Activated CD8-positive, alpha-beta T cell treated with anti-CD3 and anti-CD28 coated beads for 36 hours (primary cell): Measurements from ENCODE around the gene C1orf94. TPM values are rescaled to one million over a fixed set of nuclear protein-coding genes. Genes with fewer than 3 reads are reported as not detected.
A peak's percentile ranks its signal among the peaks of the same experiment; 100 is the strongest.

Experiments
- ATAC-seq: fragments of 200-7000 bp; cut with Tn5 transposase; one replicate; pipeline ENCODE4 v1.10.0; 2021; ENCODE audit warnings: mild to moderate bottlenecking, moderate library complexity
- CTCF ChIA-PET: fragments of 350-600 bp; sonication (Branson Sonifier 250); formaldehyde crosslinking; loops from one replicate; lab custom pipeline; 2021; ENCODE audit warnings: antibody characterized with exemption; lab: Charles Lee
- POLR2A ChIA-PET: fragments of 350-600 bp; sonication (Branson Sonifier 250); formaldehyde crosslinking; loops from one replicate; lab custom pipeline; 2021; ENCODE audit warnings: antibody characterized with exemption; lab: Charles Lee
- DNase-seq: peaks from one replicate; pipeline ENCODE4 v3.0.0-alpha.2; 2020
- H3K27ac Mint-ChIP-seq: one replicate; pipeline ENCODE4 v1.8.0; 2021; ENCODE audit warnings: mild to moderate bottlenecking, mixed read lengths
- H3K27me3 Mint-ChIP-seq: one replicate; pipeline ENCODE4 v1.8.0; 2021; ENCODE audit warnings: mixed read lengths
- H3K36me3 Mint-ChIP-seq: one replicate; pipeline ENCODE4 v1.8.0; 2021; ENCODE audit warnings: low read depth, mixed read lengths
- H3K4me1 Mint-ChIP-seq: one replicate; pipeline ENCODE4 v1.8.0; 2021; ENCODE audit warnings: low read depth, mixed read lengths
- H3K4me3 Mint-ChIP-seq: one replicate; pipeline ENCODE4 v1.8.0; 2021; ENCODE audit warnings: mild to moderate bottlenecking, moderate library complexity, mixed read lengths
- H3K9me3 Mint-ChIP-seq: one replicate; pipeline ENCODE4 v1.8.0; 2021; ENCODE audit warnings: mixed read lengths
- CTCF ChIP-seq: fragments of 200-600 bp; IDR thresholded peaks from one replicate; pipeline ENCODE4 v1.8.0; 2022; ENCODE audit warnings: antibody characterized with exemption, mild to moderate bottlenecking
- intact Hi-C: fragments of 100-400 bp; cut with micrococcal nuclease; formaldehyde crosslinking; loops from one replicate; pipeline ENCODE4 v1.10.0; 2022
- total RNA-seq, 2 experiments: library from RNA; stranded (reverse); gene quantifications; one replicate each; pipeline ENCODE4 v1.2.3, GENCODE V29; 2021

C1orf94 gene
- total RNA-seq, 2 experiments from 2014 or later: not detected

- H3K36me3 Mint-ChIP-seq: no peaks in the 10 kb centered on the region
Measured at GRCh38 chr1:34188985-34189384, 12.3 kb downstream of the C1orf94 start.

DNA sequence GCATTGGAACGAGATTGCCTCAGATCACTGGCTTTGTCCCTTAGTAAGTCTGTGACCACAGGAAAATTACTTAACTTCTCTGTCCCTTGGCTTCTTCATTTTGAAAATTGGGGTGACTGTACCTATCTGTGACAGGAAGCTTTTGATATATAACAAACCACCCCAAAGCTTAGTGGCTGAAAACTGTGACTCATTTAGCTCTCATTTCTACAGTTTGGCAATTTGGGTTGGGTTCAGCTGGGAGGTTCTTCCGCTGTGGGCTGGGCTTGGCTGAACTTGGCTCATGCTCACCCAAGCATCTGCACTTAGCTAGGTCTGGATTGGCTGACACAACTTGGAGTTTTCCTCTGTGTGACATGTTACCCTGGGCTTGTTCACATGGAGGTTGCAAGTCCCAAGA lies 14.0 kb downstream of the C1orf94 start:
- H3K27ac Mint-ChIP-seq: no peak overlapping the region
- intact Hi-C loops: no loop called here
- no peaks in the 10 kb centered on the region for H3K36me3 Mint-ChIP-seq
- ChIA-PET POLR2A (no interaction called here), CTCF (no interaction called here)
- peaks cover 9% of the 10 kb centered on the region for H3K9me3 Mint-ChIP-seq
- TF ChIP-seq CTCF: no peak
- peaks cover 12% of the 10 kb centered on the region for H3K27me3 Mint-ChIP-seq
- H3K4me1 Mint-ChIP-seq: no peaks in the 10 kb centered on the region
- no peak for DNase-seq
- no peak overlapping the region for H3K4me3 Mint-ChIP-seq
- ATAC-seq: no peak

More at GRCh38 chr1:34188985-34189384, 12.3 kb downstream of the C1orf94 start:
- DNase-seq (no peak), ATAC-seq (no peak)
- POLR2A ChIA-PET: no interaction called here
- no peak overlapping the region for H3K4me3 Mint-ChIP-seq
- intact Hi-C loops: no loop called here
- H3K9me3 Mint-ChIP-seq: peaks cover 9% of the 10 kb centered on the region
- TF ChIP-seq CTCF: no peak
- no peak overlapping the region for H3K27ac Mint-ChIP-seq
- no peaks in the 10 kb centered on the region for H3K4me1 Mint-ChIP-seq
- H3K27me3 Mint-ChIP-seq: peaks cover 14% of the 10 kb centered on the region
- CTCF ChIA-PET: no interaction called here

DNA sequence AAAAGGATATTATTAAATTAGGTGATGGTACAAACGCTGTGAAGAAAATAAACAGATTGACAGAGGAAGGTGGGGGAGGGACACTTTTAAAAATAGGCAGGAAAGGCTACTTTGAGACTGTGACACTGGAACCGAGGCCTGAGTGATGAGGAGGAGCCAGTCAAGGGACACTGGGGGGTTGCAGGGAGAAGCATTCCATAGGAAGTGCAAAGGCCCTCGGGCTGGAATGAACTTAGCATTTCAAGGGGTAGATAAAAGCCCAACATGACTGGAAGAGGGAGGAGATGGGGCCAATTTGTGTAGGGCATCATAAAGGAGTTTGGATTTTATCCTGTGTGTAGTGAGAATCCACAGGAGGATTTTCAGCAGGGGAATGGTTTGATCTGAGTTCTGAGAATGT lies 15.9 kb downstream of the C1orf94 start:
- CTCF ChIA-PET: no interaction called here
- Mint-ChIP-seq H3K4me3 (no peak overlapping the region), H3K27me3 (peaks cover 8% of the 10 kb centered on the region), H3K27ac (no peak overlapping the region), H3K4me1 (no peaks in the 10 kb centered on the region), H3K9me3 (peaks cover 9% of the 10 kb centered on the region), H3K36me3 (no peaks in the 10 kb centered on the region)
- intact Hi-C loops: no loop called here
- no peak for ATAC-seq
- no peak for DNase-seq
- POLR2A ChIA-PET: no interaction called here
- TF ChIP-seq CTCF: no peak

DNA sequence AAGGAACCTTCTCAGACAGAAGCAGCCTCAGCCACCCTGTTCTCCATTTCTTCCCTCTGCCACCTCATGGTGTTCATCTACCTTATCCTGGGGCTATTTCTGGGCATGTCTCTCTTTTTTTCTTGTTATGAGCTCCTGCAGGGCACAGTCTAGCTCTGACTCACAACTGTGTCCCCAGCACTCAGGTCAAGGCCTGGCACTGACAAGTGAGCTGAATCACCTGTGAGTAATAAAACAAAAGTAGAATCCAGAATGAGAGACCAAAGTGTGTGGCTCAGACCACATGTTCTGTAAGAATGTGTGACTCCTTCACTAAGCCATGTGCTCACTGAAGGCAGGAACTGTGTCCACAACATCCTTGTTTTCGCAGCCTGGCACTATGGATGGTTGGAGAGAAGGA lies 23.2 kb downstream of the C1orf94 start:
- ATAC-seq: peak; percentile 64
- peaks cover 6% of the 10 kb centered on the region for H3K27me3 Mint-ChIP-seq
- H3K4me1 Mint-ChIP-seq: no peaks in the 10 kb centered on the region
- intact Hi-C loops: no loop called here
- TF ChIP-seq CTCF: no peak
- no peaks in the 10 kb centered on the region for H3K9me3 Mint-ChIP-seq
- no peaks in the 10 kb centered on the region for H3K36me3 Mint-ChIP-seq
- no peak overlapping the region for H3K4me3 Mint-ChIP-seq
- no peak overlapping the region for H3K27ac Mint-ChIP-seq
- no peak for DNase-seq
- ChIA-PET POLR2A (no interaction called here), CTCF (no interaction called here)

DNA sequence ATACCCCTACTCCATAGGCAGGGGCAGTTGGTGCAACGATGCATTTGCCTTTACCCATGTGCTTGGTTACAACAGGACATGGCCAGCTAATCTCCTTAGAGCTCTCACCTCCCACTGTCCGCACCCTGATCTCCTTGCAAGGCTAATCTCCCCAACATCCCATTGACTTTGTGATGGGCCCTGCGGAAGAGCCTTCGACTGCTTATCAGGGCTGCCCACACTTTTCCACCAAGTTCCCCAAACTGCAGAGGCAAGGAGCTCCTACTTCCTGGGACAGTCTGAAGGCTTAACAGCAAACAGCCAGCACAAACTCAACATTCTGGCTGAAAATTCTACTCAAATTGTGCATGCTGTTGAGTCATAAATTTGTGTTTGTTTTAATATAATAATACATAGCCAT lies 36.0 kb downstream of the C1orf94 start:
- ChIA-PET CTCF (no interaction called here), POLR2A (no interaction called here)
- DNase-seq (no peak), ATAC-seq (no peak)
- Mint-ChIP-seq H3K36me3 (no peaks in the 10 kb centered on the region), H3K9me3 (no peaks in the 10 kb centered on the region), H3K4me3 (no peak overlapping the region), H3K4me1 (no peaks in the 10 kb centered on the region), H3K27ac (no peak overlapping the region), H3K27me3 (peaks cover 2% of the 10 kb centered on the region)
- intact Hi-C loops: no loop called here
- no peak for TF ChIP-seq CTCF
